Measurements from ENCODE around the gene CTSL.
"Not testable (repeated sequence)": the region's sequence is repeated elsewhere in the genome, so short reads cannot be mapped to it uniquely, and the experiment has no call there.

Gene CTSL

GRCh38 chr9:87725356-87725899 lies 491 bp upstream of the CTSL start:
- no peak for DNase-seq

DNA sequence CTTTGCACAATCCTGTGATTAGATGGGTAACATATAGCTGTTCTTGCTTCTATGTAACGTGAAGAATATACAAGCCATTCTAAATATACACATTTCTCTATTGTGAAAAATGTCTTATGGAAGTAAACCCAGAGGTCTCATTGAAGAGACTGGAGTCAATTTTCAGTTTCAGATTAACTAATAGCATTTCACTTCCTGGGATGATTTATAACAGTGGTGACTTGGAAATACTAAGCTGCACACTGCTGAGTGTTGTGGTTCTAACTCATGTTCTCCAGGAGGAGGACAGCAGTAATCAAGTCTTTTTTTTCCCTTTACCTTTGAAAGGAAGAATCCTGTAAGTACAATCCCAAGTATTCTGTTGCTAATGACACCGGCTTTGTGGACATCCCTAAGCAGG lies 3.3 kb downstream of the CTSL start:
- no peak for DNase-seq

DNA sequence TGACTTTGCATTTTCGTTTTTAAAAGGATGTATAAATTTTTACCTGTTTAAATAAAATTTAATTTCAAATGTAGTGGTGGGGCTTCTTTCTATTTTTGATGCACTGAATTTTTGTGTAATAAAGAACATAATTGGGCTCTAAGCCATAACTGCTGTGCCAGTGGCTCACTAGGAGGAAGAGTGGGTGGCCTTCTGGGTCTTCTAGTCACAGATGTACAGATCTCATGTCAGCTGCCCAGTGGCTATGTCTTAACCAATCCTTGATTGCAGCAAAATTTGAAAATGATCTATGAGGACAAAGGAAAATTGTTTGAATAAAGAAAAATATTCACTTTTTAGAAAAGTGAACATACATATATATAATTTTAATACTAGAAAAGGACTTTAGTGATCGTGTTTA lies 5.4 kb downstream of the CTSL start:
- no peak for DNase-seq

DNA sequence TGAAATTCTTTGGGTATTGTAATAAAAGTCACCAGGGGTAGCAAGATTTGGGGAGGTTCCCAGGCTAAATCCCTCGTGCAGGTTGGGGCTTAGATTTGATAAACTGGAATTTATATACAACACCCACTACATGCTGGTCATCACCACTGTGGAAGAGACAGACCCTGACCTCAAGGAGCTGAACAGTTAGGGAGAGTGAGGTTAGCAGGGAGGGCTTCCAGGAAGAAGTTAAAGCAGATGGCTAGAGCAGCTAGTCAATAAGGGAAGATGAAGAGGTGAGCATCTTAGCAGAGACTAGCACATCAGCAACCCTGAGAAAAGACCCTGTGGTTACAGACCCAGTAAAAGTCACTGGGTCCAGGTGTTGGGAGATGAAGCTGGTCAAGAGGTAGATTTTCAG lies 6.4 kb downstream of the CTSL start:
- DNase-seq = no peak

GRCh38 chr9:87732756-87733155 lies 6.8 kb downstream of the CTSL start:
- DNase-seq = no peak

DNA sequence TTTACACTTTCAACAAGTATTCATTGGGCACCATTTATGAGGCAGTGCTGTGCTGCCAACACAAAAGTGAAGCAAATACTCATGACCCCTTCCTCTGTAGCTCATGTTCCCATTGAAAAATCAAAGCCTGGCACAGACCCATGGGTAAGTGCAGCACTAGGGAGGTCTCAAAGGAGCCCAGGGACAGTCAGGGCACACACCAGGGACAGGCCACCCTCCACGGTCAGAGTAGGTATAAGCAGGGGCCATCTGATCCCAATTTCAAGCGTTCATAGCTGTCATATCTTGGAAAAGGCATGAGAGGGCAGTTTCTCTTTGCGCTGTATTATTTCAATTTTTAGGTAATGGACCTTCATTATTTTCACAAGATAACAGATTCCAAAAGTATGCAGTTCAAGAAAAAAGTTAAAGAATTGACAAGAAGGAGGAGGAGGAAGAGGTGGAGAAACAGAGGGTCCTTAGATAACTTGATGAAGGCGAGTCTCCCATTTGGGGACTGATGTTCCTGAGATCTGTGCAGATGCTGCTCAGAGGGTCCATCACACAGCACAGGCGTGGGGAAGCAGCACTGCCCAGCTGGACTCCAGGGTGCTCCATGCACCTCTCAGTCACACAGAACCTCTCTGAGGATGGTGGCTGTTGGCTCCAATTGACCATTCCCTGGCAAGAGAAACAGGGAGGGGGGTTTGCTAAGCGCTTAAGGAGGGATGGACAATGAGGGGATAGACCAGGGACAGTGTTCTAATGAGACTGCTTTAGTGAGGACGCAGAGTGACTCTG lies 7.5 kb downstream of the CTSL start:
- no peak for DNase-seq

GRCh38 chr9:87734106-87734505 lies 8.2 kb downstream of the CTSL start:
- no peak for DNase-seq

GRCh38 chr9:87739546-87739945 lies 13.6 kb downstream of the CTSL start:
- DNase-seq = no peak

- no peak for DNase-seq
These were observed 14.3 kb downstream of the CTSL start for GRCh38 chr9:87740209-87740608.

- DNase-seq = no peak
These were observed 15.4 kb downstream of the CTSL start for GRCh38 chr9:87741326-87741725.

DNA sequence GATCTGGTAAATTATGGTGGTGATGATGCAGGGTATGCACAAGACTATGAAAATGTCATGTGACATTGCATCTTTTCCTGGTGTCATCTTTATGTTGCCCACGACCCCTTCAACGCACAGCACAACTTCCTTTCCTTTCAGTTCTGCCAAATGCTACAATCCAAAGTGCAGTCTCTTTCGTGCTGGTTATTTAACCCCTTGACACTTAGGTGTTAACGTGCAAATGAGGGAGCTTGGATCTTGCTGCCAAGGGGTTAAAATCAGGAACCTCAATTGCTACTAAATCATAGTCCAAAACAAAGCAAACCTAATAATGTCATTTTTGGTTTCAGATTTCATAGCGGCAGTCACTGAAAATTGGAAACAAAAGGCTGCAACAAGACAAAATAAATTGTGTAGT lies 16.0 kb downstream of the CTSL start:
- no peak for DNase-seq

GRCh38 chr9:87742813-87743428 lies 17.0 kb downstream of the CTSL start:
- DNase-seq = no peak

DNA sequence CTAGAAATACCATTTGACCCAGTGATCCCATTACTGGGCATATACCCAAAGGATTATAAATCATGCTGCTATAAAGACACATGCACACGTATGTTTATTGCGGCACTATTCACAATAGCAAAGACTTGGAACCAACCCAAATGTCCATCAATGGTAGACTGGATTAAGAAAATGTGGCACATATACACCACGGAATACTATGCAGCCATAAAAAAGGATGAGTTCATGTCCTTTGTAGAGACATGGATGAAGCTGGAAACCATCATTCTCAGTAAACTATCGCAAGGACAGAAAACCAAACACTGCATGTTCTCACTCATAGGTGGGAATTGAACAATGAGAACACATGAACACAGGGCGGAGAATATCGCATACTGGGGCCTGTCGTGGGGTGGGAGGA lies 18.3 kb downstream of the CTSL start:
- not testable (repeated sequence) for DNase-seq

- DNase-seq = no peak
These were observed 20.3 kb downstream of the CTSL start for GRCh38 chr9:87746186-87746585.

DNA sequence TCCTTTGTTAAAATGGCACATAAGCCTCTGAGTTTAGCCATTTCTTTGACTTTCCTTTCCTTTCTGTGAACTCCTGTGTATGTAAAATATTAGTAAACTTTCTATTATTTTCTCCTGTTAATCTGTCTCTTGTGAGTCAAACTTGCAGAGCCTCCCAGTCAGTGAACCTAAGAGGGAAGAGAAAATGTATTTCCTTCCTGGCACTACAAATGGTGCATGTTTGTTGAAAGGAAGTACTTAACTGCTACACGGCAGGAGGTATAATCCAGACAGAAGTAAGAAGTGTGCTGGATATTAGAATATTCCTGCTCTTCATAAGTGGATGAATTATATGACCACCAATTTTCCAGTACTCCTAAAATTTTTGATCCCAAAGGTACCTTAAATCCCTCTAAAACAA lies 23.0 kb downstream of the CTSL start:
- DNase-seq = no peak

DNA sequence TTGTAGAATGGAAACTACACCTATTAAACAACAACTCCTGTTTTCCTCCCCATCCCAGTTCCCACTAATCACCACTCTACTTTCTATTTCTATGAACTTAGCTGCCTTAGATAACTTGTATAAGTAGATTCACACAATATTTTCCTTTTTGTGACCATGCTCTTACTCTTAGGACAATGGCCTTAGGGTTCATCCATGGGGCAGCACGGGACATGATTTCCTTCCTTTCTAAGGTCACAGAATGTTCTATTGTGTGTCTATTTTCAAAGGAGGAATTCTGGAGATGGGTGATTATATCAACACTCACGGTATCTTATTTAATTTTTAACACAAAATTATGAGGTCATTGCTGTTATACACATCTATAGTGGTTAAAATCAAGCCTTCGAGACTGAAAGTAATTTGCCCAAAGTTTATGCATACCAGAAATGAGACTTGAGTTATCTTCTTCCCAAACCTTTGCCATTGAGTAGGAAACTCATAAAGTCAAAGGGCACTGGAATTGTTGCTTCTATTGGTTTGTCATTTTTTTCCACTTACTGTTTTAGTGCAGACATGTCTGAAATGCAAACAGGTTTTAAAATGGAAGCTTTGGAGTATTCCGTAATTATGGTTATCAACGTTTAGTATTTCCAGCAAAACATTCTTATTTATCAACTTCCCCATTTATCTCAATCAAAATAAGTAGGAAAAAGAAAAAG lies 23.6 kb downstream of the CTSL start:
- DNase-seq = no peak

- DNase-seq = no peak
These were observed 24.8 kb downstream of the CTSL start for GRCh38 chr9:87750726-87751125.

DNA sequence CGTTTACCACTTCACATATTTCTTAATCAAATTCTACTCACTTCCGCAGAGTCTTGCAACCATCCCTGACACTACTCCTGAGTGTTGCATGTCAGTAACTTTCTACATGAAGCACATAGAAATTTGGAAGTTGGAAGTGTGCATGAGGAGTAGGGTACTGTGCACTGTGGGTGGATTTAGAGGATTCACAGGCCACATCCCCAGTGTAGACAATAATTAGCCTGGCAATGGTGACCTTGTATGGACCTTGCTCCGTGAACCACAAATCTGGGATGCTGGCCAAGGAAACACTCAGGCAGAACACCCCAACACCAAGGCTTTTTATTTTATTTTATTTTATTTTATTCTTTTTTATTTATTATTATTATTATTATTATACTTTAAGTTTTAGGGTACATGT lies 25.5 kb downstream of the CTSL start:
- no peak for DNase-seq

DNA sequence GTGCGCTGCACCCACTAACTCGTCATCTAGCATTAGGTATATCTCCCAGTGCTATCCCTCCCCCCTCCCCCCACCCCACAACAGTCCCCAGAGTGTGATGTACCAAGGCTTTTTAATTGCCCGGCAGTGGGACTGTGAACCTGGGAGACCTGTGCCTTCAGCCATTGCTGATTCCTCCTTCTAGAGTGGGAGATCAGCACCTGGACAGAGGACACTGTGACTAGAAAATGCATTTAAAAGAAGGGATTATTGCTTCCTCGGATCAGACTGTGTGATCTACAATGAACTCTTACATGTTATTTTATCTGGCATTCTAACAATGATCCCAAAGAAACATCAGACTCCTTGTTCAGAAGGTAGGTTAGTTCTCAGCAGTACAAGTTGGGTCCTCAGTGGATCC lies 25.9 kb downstream of the CTSL start:
- DNase-seq = no peak

DNA sequence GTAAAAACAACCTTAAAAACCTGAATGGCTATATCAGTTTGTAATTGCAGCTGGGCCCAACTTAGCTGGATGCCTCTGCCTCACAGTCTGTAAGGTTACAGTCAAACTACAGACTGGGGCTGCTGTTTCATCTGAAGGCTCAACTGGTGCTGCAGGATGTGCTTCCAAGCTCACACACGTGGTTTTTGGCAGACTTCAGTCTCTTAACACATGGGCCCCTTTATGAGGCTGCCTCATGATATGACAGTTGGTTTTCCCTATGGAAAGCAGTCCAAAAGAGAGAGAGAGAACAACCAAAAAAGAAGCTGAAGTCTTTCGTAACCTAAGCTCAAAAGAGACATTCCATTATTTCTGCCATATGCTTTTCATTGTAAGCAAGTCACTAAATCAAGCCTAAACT lies 27.4 kb downstream of the CTSL start:
- no peak for DNase-seq

GRCh38 chr9:87758330-87758729 lies 32.4 kb downstream of the CTSL start:
- not testable (repeated sequence) for DNase-seq

GRCh38 chr9:87759980-87760379 lies 34.1 kb downstream of the CTSL start:
- not testable (repeated sequence) for DNase-seq

- DNase-seq = no peak
These were observed 34.6 kb downstream of the CTSL start for GRCh38 chr9:87760529-87760928.

GRCh38 chr9:87763286-87763685 lies 37.4 kb downstream of the CTSL start:
- DNase-seq = no peak
